ENCODE measurements around the gene STAC2.
A peak's percentile ranks its signal among the peaks of the same experiment; 100 is the strongest.

GRCh38 chr17:39270923-39271322 lies 45.2 kb upstream of the STAC2 start:
- TF ChIP-seq CTCF (conservative IDR thresholded peaks at IDR 0.05; ENCODE audit: low read depth, low read length) (peak; percentile 58), EZH2 (IDR thresholded peaks at IDR 0.05; ENCODE audit: borderline replicate concordance, low read depth, low read length, poor library complexity, severe bottlenecking) (no peak)
